GM10266 (cell line): ENCODE data around the gene SAMD4A.

Experiments used
- DNase-seq: peaks from one replicate; pipeline ENCODE4 v3.0.0; 2012; ENCODE audit errors: extremely low spot score
- TF ChIP-seq, protein P1 (sequence below): IDR thresholded peaks from 2 replicates; pipeline ENCODE4 v1.5.1; 2012; ENCODE audit warnings: mild to moderate bottlenecking, low read depth; ENCODE audit not compliant: control insufficient read depth, insufficient read depth; ENCODE audit errors: missing control alignments

The SAMD4A gene

DNA sequence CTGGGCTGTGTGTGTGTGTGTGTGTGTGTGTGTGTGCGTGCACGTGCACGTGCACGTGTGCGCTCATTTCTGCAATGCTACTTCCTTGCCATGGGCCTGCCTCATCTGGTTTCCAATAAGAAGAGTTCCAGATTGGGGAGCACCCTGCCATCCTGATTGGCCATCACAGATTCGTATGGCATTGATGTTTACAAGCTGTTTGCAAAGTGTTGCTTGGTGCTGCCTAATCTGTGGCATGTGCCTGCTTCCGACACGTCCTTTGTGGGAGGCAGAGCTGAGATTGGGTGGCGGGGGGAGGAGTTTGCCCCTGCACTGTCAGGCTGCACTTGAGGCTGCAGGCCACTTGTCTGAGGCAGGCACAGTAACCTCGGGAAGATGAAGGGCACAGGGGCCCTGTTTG lies 39.2 kb downstream of the SAMD4A start:
- TF ChIP-seq, protein P1, sequence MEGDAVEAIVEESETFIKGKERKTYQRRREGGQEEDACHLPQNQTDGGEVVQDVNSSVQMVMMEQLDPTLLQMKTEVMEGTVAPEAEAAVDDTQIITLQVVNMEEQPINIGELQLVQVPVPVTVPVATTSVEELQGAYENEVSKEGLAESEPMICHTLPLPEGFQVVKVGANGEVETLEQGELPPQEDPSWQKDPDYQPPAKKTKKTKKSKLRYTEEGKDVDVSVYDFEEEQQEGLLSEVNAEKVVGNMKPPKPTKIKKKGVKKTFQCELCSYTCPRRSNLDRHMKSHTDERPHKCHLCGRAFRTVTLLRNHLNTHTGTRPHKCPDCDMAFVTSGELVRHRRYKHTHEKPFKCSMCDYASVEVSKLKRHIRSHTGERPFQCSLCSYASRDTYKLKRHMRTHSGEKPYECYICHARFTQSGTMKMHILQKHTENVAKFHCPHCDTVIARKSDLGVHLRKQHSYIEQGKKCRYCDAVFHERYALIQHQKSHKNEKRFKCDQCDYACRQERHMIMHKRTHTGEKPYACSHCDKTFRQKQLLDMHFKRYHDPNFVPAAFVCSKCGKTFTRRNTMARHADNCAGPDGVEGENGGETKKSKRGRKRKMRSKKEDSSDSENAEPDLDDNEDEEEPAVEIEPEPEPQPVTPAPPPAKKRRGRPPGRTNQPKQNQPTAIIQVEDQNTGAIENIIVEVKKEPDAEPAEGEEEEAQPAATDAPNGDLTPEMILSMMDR = no peak
- no peak for DNase-seq

DNA sequence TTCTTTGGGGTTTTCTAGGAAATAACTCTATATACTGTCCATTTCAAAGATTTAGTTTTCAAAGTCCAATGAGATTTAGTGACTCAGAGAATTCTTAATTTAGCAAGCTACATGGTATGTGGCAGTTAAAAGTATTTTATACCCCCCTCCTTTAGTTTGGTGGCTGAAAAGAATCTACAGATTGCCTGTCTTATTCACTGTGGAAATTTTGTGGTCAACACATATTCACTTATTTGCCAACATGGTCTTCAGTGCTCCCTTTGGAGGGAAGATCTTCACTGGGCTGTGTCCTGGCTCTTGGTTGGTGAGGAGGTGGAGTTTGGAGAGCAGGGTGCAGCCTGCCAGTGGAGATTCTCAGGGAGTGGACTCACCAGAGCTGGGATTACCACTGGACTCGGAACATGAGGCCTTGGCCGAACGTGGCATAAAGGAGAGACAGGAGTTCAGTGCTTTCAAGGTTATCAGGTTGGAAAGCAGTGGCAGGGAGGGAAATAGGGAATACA lies 39.8 kb downstream of the SAMD4A start:
- DNase-seq = no peak
- TF ChIP-seq, protein P1 = no peak

DNA sequence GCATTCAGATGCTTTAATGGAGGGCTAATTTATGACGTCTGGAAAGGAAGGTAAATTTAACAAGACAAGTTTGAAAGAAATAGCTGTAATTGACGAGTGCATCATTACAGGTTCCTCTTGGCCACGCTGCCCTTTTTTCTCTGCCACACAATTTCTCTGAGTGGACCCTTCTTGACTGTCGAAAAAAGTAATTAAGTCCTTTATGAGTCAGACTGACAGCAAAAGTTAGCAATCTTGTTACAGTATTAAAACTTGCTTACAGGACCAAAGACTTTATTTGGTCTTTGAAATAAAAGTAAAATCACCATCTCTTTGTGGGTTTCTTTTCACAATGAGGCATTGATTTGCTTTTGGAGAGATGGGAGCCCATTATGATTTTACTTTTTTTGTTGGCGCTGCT lies 42.6 kb downstream of the SAMD4A start:
- DNase-seq = no peak
- TF ChIP-seq, protein P1 = no peak

DNA sequence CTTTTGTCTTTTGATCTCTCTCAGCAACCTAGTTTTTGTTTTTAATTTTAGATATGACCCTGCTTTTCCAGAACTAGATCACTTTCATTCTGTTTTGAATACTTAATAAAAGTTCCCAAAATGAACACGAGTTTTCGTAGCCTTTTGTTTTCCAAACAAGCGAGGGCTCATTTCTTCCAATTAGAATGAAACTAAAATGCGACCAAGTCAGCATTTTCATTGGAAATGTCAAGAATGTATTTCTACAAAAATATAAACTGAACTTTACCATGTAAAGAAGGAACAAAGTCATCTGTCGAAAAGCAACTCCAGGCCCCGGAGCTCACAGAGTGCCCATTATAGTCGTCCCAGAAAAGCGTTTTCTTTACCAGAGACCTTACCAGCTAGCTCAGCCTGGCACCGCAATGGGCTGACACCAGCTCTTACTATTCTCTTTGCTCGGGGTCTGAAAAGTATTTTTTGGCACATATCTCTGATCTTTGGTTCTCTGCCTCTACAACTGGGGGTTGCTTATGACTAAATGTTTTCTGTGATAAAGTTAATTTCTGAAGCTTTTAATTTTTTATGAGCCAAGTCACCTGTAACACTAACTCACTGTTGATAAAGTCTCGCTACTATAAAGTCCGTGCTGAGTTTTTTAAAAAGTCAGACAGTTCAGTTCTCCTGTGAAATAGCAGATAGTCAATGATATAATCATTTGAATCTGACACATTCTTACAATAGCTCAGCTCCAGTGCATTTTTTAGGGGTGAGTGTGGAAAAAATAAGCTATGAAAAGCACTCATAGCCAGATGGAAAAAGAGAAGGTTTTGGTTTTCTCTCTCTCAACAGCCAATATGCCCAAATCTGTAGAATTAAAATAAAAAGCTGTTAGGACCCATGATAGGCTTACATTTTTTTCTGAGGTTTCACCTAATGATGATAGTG lies 43.4 kb downstream of the SAMD4A start:
- no peak for DNase-seq
- TF ChIP-seq, protein P1 = no peak

DNA sequence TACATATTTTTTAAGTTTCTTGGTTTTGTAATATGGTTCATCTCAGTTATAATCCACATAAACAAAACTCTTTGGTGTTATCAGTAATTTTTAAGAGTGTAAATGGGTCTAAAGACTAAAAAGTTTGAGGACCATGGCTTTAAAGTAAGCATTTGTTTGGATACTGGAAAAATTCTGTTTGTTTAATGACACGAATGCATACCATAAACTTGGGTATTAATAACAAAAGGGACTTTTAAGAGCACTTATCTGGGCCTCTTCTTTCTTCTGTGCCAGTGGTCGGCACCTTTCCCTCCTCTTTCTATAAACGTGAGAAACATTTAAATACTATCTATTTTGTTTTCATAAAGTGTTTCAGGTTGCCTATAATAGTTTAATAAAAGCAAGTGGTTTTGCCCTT lies 47.4 kb downstream of the SAMD4A start:
- TF ChIP-seq, protein P1 = no peak
- DNase-seq = no peak

DNA sequence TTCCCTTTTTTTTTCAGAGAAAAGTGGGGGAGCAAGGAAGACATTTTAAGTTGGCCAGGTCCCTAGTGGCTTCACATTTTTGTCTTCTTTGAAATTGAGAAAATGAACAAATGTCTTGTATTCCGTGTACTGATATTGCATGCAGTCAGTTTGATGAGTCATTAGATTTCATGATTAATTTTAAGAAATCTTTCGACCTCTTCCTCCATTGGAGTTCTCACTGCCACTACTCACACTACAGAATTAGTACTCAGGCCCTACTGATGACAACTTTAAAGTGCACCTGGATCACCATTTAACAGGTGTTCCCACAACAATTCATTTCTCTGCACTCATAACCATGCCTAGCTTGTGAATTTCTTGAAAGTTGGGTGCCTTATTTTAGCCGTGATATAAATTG lies 50.5 kb downstream of the SAMD4A start:
- TF ChIP-seq, protein P1 = no peak
- DNase-seq = no peak

DNA sequence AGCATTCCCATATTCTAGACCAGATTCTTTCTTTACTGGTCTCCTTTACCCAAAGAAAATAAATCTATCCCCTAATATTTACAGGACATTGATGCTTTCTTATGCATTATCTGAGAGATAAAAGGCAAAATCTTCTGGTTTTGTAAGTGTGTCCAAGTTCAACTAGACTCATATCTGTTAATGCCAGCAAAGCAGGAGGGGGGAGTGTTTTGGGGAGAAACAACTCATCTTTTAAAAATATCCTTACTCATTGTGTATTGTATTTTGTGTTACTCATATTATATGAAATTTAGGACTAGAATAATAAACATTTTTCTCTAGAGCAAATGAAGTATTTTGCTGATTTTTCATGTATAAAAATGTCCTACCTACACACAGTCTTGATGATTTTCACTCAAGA lies 54.8 kb downstream of the SAMD4A start:
- TF ChIP-seq, protein P1 = no peak
- no peak for DNase-seq
